ENCODE results near the gene ERGIC1. TPM values are rescaled to one million over a fixed set of nuclear protein-coding genes. Genes with fewer than 3 reads are reported as not detected.

The ERGIC1 gene
- total and polyA plus RNA-seq, 2 of the 13 experiments (the other 11 are each of a cell fraction or from before 2014, with no cell fraction given): 78.5 to 184 TPM

GRCh38 chr5:172983542-172984243 is 149.6 kb downstream of the ERGIC1 start, which contains the start of gene ATP6V0E1 (continued):
- TF ChIP-seq, protein P1, sequence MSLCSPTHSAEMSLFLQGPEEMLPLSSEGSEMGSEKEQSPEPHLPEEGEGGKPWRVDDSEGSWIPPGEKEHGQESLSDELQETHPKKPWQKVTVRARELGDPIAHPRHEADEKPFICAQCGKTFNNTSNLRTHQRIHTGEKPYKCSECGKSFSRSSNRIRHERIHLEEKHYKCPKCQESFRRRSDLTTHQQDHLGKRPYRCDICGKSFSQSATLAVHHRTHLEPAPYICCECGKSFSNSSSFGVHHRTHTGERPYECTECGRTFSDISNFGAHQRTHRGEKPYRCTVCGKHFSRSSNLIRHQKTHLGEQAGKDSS (CRISPR knock-in tag; IDR thresholded peaks at IDR 0.05; ENCODE audit: borderline replicate concordance, low read depth): no peak; the same call in 1 of the 2 replicates
- TF ChIP-seq ZBTB7A (CRISPR knock-in tag; IDR thresholded peaks at IDR 0.05): peak; percentile 79
- TF ChIP-seq ZNF253 (CRISPR knock-in tag; IDR thresholded peaks at IDR 0.05; ENCODE audit: borderline replicate concordance): no peak
- no peak for TF ChIP-seq ZNF672 (CRISPR knock-in tag; IDR thresholded peaks at IDR 0.05)
- no peak for TF ChIP-seq ZZZ3 (CRISPR knock-in tag; IDR thresholded peaks at IDR 0.05; ENCODE audit: borderline replicate concordance)
- TF ChIP-seq SALL2 (CRISPR knock-in tag; IDR thresholded peaks at IDR 0.05): peak; percentile 81
- TF ChIP-seq CEBPB (IDR thresholded peaks at IDR 0.05; ENCODE audit: borderline replicate concordance, low read depth, low read length): no peak
- TF ChIP-seq ZEB1 (IDR thresholded peaks at IDR 0.05; ENCODE audit: insufficient replicate concordance, low read depth): no peak
- TF ChIP-seq FIP1L1 (IDR thresholded peaks at IDR 0.05; ENCODE audit: borderline replicate concordance, insufficient read depth, low read depth, low read length): no peak
- no peak for TF ChIP-seq ZNF251 (CRISPR knock-in tag; IDR thresholded peaks at IDR 0.05)
- no peak for TF ChIP-seq FUBP1 (CRISPR knock-in tag; IDR thresholded peaks at IDR 0.05; ENCODE audit: borderline replicate concordance)
- no peak for TF ChIP-seq ZNF431 (CRISPR knock-in tag; IDR thresholded peaks at IDR 0.05; ENCODE audit: borderline replicate concordance, low read depth)
- TF ChIP-seq, protein P2, sequence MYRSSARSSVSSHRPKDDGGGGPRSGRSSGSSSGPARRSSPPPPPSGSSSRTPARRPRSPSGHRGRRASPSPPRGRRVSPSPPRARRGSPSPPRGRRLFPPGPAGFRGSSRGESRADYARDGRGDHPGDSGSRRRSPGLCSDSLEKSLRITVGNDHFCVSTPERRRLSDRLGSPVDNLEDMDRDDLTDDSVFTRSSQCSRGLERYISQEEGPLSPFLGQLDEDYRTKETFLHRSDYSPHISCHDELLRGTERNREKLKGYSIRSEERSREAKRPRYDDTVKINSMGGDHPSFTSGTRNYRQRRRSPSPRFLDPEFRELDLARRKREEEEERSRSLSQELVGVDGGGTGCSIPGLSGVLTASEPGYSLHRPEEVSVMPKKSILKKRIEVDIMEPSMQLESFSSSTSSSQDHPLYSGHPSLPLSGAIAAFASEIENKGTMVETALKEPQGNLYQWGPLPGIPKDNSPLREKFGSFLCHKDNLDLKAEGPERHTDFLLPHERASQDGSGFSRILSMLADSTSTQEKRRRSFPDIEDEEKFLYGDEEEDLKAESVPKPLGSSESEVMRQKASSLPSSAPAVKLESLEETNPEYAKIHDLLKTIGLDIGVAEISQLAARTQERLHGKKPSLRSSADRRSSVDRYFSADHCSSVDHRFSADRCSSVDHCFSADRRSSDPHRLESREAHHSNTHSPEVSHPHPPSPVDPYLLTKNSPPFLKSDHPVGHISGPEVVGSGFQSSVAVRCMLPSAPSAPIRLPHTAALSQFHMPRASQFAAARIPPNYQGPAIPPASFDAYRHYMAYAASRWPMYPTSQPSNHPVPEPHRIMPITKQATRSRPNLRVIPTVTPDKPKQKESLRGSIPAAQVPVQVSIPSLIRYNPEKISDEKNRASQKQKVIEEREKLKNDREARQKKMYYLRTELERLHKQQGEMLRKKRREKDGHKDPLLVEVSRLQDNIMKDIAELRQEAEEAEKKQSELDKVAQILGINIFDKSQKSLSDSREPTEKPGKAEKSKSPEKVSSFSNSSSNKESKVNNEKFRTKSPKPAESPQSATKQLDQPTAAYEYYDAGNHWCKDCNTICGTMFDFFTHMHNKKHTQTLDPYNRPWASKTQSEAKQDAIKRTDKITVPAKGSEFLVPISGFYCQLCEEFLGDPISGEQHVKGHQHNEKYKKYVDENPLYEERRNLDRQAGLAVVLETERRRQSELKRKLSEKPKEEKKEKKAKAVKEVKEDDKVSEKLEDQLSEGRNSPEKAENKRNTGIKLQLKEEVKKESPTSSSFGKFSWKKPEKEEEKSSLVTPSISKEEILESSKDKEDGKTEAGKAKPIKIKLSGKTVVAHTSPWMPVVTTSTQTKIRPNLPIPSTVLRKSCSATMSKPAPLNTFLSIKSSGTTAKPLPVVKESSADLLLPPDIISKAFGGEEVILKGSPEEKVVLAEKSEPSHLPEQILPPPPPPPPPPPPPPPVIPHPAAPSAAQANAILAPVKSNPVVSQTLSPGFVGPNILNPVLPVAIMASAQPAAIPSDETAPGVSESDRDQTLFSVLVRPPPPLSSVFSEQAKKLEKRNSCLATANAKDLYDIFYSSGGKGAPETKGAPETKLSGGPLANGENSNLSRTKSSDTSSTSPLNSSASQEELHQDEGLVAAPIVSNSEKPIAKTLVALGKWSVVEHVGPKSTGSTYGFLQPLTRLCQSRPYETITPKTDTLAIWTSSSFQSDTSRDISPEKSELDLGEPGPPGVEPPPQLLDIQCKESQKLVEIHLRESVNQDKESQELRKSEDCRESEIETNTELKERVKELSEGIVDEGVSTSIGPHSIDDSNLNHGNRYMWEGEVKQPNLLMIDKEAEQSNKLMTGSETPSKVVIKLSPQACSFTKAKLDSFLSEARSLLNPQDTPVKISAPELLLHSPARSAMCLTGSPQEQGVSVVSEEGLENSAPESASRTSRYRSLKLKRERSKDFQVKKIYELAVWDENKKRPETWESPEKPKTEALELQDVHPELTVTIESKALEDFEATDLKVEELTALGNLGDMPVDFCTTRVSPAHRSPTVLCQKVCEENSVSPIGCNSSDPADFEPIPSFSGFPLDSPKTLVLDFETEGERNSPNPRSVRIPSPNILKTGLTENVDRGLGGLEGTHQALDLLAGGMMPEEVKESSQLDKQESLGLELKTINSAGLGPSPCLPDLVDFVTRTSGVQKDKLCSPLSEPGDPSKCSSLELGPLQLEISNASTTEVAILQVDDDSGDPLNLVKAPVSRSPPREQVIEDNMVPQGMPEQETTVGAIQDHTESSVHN (CRISPR knock-in tag; IDR thresholded peaks at IDR 0.05): no peak
- TF ChIP-seq BORCS8-MEF2B (CRISPR knock-in tag; IDR thresholded peaks at IDR 0.05): no peak
- TF ChIP-seq FOXA3 (CRISPR knock-in tag; IDR thresholded peaks at IDR 0.05): peak; percentile 88
- peak; percentile 58; the same call in 1 of the 2 replicates for TF ChIP-seq CCDC6 (CRISPR knock-in tag; IDR thresholded peaks at IDR 0.05)
- TF ChIP-seq ZNF317 (CRISPR knock-in tag; IDR thresholded peaks at IDR 0.05): no peak
